K562 (cell line): ENCODE data around the gene SLC39A5.

ENCODE experiments used
- ESRRA ChIP-seq: fragments of 450-650 bp; IDR thresholded peaks from 2 replicates; pipeline ENCODE4 v1.6.1; 2014; ENCODE audit warnings: low read depth, mild to moderate bottlenecking, moderate library complexity, borderline replicate concordance
- TAF1 ChIP-seq: IDR thresholded peaks from 2 replicates; pipeline ENCODE4 v1.6.1; 2011; ENCODE audit warnings: mild to moderate bottlenecking, low read length, moderate library complexity; ENCODE audit not compliant: insufficient read depth, control insufficient read depth, severe bottlenecking; ENCODE audit errors: extremely low read depth

DNA sequence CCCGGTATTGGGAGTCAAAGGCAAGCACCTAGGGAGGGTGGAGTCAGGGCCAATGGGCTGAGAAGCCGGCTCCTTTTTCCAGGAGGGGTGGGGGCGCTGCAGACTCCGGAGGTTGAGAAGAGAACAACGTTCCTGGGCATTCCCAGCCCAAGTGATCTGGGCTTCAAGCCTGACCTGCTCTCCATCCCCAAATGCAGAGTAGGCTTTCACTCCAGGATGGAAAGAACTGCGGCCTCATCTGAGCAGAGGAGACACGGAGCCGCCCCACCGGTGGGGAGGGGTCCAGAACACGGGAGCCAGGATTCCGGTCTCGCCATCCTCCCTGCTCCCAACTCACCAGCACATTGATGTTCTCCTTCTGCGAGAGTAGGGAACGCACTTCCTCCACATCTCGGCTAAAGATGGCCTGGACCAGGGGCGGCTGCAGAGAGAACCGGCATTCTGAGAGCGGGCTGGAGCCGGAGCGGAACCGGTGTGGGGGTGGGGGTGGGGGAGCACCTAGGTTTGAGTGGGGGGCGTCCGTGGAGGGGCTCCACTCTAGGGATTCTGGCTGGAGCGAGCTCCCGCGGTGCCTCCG is 27.7 kb downstream of the SLC39A5 start:
- no peak for TF ChIP-seq TAF1
- no peak for TF ChIP-seq ESRRA
